GM12891 (cell line): ENCODE measurements around the gene TEAD1.

Experiments used
- POLR2A ChIP-seq: IDR thresholded peaks from 2 replicates; pipeline ENCODE4 v1.6.1; 2011; ENCODE audit warnings: low read depth, low read length, control low read depth
- POLR2AphosphoS5 ChIP-seq: IDR thresholded peaks from 2 replicates; pipeline ENCODE4 v1.6.1; 2011; ENCODE audit warnings: low read depth, low read length, control low read depth
- SPI1 ChIP-seq: IDR thresholded peaks from 2 replicates; pipeline ENCODE4 v1.6.1; 2011; ENCODE audit warnings: low read depth, low read length, control low read depth

GRCh38 chr11:12854297-12854661, 180.1 kb downstream of the TEAD1 start:
- TF ChIP-seq POLR2A (no peak), POLR2AphosphoS5 (no peak), SPI1 (no peak)
